GM21360 (cell line): ENCODE measurements around the gene OLFML2A.
"Not testable (repeated sequence)": the region's sequence is repeated elsewhere in the genome, so short reads cannot be mapped to it uniquely, and the experiment has no call there.

Source experiments
- ATAC-seq: cut with Tn5 transposase; IDR thresholded peaks from one replicate; pipeline ENCODE4 v1.9.1; 2021; ENCODE audit warnings: mild to moderate bottlenecking, moderate library complexity; ENCODE audit not compliant: unreplicated experiment

OLFML2A gene

GRCh38 chr9:124818431-124819281, 41.7 kb downstream of the OLFML2A start:
- ATAC-seq, result no peak

DNA sequence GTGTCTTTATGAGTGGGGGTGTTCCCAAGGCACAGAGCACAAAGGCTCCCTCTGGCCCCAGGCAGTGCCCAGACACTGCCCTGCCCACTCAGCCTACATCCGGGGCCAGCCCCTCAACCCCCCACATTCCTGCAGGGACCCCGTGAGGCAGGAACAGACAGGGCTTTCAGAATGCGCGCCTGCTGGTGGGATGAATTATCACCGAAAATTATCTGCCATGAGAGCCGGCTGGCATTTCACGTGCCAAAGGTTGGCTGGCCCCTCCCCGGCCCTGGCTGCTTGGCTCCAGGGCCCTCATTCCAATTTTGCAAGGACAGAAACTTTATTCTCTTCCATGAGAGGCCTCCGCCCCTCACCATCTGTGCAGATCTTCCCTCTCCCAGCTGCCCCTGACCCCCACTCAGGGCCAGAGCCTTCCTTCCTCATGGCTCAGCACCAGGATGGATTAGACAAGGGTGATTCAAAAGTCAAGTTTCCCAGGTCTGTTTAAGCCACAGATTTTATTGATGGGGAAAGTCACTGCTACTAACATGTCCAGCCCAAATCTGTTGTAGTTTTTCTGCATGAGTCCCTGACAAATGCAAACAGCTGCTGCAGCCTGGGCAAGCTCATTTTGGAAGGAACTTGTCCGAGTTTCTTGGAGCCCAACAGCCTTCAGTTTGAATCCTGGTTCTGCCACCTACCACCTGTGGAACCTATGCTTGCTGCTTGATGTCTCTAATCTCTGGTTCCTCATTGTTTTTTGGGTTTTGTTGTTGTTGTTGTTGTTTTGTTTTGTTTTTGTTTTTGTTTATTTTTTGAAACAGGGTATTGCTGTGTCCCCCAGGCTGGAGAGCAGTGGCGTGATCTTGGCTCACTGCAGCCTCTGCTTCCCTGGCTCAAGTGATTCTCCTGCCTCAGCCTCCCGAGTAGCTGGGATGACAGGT, 44.0 kb downstream of the OLFML2A start:
- no peak for ATAC-seq

GRCh38 chr9:124828489-124829333, 51.8 kb downstream of the OLFML2A start:
- ATAC-seq, result no peak

DNA sequence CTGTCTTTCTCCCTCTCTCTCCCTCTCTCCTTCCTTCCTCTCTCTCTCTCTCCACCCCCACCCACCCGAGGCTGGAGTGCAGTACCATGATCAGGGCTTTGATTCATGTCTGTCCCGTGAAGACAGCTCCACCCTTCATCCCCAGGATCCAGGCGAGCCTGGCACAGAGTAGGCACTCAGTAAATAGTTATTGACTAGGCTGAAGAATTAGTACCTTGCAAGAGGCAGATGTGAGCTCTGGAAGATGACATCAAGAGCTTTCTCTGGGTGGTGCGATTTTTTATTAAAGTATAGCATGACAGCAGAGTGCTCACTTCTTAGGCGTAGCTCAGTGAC, 52.4 kb downstream of the OLFML2A start:
- ATAC-seq, result no peak

DNA sequence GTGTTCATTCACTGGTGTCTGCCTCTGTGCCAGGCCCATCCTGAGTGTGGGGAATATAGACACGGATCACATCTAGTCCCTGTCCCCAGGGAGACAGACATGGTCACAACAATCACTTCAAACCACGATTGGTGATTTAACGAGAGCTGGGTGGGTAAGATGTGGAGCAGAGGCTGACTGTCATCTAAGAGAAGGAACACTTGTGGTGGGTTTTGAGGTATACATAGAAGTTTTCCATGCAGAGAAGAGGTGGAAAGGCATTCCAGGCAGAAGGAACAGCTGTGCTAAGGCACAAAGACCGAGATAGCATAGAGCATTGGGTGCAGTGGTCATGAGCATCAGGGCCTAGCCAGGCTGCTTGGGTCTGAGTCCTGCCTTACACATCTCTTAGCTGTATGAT, 53.7 kb downstream of the OLFML2A start:
- no peak for ATAC-seq

- ATAC-seq, result no peak
These were observed 54.9 kb downstream of the OLFML2A start for GRCh38 chr9:124831642-124832364.

DNA sequence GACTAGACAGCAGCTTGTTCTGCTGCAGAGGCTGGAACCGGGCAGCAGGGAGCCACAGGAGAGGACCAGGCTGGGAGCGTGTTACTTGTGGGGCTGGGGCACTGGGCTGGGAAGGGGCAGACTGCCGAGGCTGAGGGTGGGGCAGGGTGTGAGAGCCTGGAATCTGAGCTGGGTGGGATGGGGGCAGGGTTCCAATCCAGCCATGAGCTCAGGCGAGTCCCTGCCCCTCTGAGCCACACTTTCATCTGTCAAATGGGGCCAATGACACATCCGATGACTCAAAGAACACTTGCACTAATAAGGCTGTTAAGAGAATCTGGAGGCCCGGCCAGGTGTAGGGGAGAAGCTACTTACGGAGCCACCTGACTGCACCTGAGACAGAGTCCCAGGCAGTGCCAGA, 57.7 kb downstream of the OLFML2A start:
- ATAC-seq, result no peak

DNA sequence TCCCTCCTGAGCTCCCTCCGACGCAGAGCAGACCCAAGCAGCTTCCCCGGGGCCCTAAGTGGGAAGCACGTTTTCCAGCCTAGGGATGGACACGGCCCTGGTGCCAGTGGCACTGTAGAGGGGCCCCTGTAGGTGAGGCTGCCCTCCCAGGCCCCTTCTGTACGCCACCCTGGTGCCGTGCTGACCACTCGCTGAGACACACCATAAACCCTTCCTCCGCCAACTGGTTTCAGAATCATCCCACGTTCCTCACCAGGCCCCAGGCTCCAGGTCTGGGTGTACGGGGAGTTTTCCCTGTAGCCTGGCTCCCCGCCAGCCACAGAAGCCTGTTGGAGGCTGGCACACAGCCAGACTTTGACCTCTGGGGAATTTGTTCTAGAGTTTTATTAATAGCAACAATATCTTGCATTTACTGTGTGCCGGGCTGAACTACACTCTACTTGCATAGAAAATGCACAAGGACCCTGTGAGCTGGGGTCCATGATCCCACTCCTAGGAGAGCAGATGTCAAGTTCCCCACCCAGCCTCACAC, 58.2 kb downstream of the OLFML2A start:
- ATAC-seq, result no peak

GRCh38 chr9:124838132-124838531, 61.2 kb downstream of the OLFML2A start:
- ATAC-seq, result not testable (repeated sequence)

- not testable (repeated sequence) for ATAC-seq
These were observed 61.8 kb downstream of the OLFML2A start for GRCh38 chr9:124838567-124839275.

DNA sequence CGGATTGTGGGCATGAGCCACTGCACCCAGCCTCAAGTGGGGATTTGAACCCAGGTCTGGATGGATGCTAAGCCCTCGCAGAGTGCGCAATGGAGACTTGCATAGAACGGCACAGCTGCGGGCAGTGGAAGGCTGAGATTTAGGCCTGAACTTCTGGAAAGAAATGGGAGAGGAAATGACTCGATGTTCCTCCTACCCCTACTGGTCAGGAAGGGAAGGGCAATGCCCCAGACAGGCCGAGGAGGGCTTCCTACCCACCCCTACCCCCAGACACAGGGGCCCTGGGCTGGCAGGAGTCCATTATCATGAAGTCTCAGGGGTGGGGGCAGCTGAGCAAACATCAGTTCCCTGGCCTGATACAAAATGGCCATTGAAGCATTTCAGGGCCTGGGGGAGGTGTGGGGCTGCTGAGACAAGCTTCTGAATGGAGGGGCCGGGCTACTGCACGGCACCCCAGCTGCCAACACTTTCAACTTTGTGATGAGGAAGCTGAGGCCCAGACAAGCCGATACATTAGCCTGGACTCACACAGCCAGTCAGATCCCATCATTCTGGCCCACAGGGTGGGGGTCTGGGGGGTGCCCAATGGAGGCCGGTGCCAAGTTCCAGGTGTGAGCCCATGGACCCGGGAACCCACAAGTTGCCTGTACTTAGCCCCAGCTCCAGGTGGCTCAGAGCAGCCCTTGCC, 62.8 kb downstream of the OLFML2A start:
- ATAC-seq, result no peak

GRCh38 chr9:124840300-124840833, 63.4 kb downstream of the OLFML2A start:
- no peak for ATAC-seq

DNA sequence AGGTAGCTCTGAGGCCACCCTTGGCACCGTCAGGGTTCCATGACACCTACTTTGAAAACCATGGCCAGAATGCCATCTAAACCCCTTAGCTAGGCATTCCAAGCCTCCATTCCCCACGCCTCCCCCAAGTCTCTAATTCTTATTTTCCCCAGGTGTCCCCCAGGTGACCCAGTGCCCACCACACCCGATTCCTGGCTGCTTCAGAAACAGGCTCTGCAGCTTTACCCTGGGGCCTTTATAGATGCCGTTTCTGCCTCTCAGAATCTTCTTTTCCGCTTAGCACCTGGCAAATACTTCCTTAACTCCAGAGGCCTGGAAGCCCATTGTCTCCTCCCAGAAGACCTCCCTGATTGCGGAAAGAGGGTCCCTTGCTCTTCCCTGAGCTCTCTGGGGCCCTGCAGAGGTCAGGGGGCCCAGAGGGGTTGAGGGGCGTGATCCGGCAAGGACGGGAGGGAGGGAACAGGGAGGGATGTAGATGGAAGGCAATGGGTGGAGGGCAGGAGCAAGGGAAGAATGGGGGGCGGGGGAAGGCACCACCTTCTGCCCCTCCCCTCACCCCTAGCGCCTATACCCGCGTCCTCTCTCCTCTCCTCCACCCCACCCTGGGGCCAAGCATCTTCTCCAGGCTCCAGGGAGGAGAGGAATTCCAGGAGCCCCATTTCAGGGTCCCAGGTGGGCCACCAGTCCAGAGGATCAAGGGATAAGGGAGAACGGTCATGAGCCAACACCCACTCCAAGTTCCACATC, 64.3 kb downstream of the OLFML2A start:
- ATAC-seq, result no peak

- no peak for ATAC-seq
These were observed 66.6 kb downstream of the OLFML2A start for GRCh38 chr9:124843456-124844034.

GRCh38 chr9:124844291-124844690, 67.4 kb downstream of the OLFML2A start:
- ATAC-seq, result no peak

DNA sequence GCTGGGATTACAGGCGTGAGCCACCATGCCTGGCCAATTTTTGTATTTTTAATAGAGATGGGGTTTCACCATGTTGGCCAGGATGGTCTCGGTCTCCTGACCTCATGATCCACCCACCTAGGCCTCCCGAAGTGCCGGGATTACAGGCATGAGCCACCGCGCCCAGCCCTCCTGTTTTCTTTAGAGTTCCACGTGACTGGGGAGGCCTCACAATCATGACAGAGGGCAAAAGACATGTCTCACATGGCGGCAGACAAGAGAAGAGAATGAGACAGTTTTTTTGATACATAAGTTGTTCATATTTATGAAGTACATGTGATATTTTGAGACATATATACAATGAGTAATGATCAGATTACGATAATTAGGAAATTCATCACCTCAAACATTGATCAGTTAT, 69.5 kb downstream of the OLFML2A start:
- ATAC-seq, result not testable (repeated sequence)

DNA sequence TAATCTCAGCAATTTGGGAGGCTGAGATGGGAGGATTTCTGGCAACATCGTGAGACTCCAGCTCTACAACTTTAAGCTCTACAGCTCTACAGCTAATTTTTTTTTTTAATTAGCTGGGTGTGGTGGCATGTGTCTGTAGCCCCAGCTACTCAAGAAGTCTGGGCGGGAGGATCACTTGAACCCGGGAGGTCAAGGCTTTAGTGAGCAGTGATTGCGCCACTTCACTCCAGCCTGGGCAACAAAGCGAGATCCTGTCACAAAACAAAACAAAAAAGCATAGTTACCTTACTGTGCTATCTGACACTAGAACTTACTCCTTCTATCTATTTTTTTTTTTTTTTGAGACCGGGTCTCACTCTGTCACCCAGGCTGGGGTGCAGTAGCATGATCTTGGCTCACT, 70.0 kb downstream of the OLFML2A start:
- no peak for ATAC-seq

DNA sequence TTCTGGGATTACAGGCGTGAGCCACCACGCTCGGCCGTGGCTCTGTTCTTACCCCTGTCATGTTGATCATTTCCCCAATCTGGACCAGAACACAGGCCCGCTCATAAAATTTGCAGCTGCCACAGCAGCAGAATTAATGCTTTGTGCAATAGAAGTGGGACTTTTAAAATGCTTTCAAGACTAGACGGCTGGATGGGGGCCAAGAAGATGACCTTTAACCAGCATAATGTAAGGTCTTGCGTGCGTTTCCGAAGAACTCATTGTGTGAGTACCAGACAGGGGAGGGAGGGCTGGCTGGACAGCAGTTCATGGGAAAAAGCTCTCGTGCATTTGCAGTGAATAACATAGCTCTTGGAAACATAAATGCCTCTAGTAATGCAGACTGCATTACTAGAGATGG, 72.9 kb downstream of the OLFML2A start:
- ATAC-seq, result no peak
